ENCODE data around the gene TMEM128.

DNA sequence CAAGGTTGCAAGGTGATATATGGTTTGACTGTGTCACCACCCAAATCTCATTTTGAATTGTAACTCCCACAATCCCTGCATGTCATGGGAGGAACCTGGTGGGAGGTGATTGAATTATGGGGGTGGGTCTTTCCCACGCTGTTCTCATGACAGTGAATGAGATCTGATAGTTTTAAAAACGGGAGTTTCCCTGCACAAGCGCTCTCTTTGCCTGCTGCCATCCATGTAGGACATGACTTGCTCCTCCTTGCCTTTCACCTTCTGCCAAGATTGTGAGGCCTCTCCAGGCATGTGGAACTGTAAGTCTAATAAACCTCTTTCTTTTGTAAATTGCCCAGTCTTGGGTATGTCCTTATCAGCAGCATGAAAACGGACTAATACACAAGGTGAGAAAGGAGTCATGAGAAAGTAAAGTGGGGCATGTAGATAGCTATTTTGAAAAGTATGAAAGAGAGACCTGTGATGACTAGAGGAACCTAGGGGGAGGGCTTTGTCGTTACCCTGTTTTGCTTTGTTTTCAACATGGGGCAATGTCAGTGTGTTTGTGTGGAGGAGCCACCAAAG is 48.3 kb upstream of the TMEM128 start:
- TF ChIP-seq ZNF274 (IDR thresholded peaks at IDR 0.05; ENCODE audit: low read depth, low read length) = no peak
- TF ChIP-seq SUZ12 (IDR thresholded peaks at IDR 0.05; ENCODE audit: extremely low read depth, insufficient read depth, insufficient read length) = no peak
- TF ChIP-seq YY1 (IDR thresholded peaks at IDR 0.05; ENCODE audit: insufficient read depth, insufficient read length) = no peak

Data from NT2/D1 (cell line).